SJSA1 (cell line): ENCODE measurements around the gene TMEM187. TPM values are rescaled to one million over a fixed set of nuclear protein-coding genes. Genes with fewer than 3 reads are reported as not detected.

Experiments used
- DNase-seq, 2 experiments: peaks; one replicate each; pipeline ENCODE4 v3.0.0-alpha.2; 2015 to 2020; ENCODE audit warnings: low spot score in 2 of 2, low read depth in 1 of 2
- H3K27ac ChIP-seq: fragments of 250-450 bp; sonication (Bioruptor Pico); 2 replicates; pipeline ENCODE4 v1.5.1; 2020; ENCODE audit warnings: mild to moderate bottlenecking, moderate library complexity
- H3K27me3 ChIP-seq: fragments of 250-450 bp; sonication (Bioruptor Pico); replicated peaks from 2 replicates; pipeline ENCODE4 v1.5.1; 2020; ENCODE audit warnings: mild to moderate bottlenecking, moderate library complexity
- H3K36me3 ChIP-seq: fragments of 250-450 bp; sonication (Bioruptor Pico); 2 replicates; pipeline ENCODE4 v1.5.1; 2020; ENCODE audit warnings: mild to moderate bottlenecking
- H3K4me1 ChIP-seq: fragments of 250-450 bp; sonication (Bioruptor Pico); replicated peaks from 2 replicates; pipeline ENCODE4 v1.6.1; 2021; ENCODE audit warnings: mild to moderate bottlenecking
- H3K4me3 ChIP-seq: fragments of 250-450 bp; sonication (Bioruptor Pico); 2 replicates; pipeline ENCODE4 v1.5.1; 2020; ENCODE audit warnings: mild to moderate bottlenecking
- H3K9me3 ChIP-seq: fragments of 250-450 bp; sonication (Bioruptor Pico); replicated peaks from 2 replicates; pipeline ENCODE4 v1.5.1; 2020; ENCODE audit warnings: mild to moderate bottlenecking
- total RNA-seq: library from RNA; depleted of rRNA; stranded (reverse); fragments of >200 nt; shearing (Covaris generic); gene quantifications from 2 replicates; pipeline ENCODE4 v1.2.3, GENCODE V29; 2014

TMEM187 gene
- total RNA-seq, 1 experiment from 2014 or later: 1.1 TPM

- DNase-seq: no peak
- H3K27ac ChIP-seq: no peak overlapping the region
- no peak overlapping the region for H3K4me3 ChIP-seq
- H3K36me3 ChIP-seq: peaks cover 59% of the 10 kb centered on the region
- H3K27me3 ChIP-seq: no peaks in the 10 kb centered on the region
- no peaks in the 10 kb centered on the region for H3K9me3 ChIP-seq
- peaks cover 12% of the 10 kb centered on the region for H3K4me1 ChIP-seq
Measured at GRCh38 chrX:153967536-153968224, 4.9 kb upstream of the TMEM187 start.

- Histone ChIP-seq H3K36me3 (peaks cover 53% of the 10 kb centered on the region), H3K9me3 (no peaks in the 10 kb centered on the region), H3K27me3 (no peaks in the 10 kb centered on the region), H3K4me3 (no peak overlapping the region), H3K4me1 (peaks cover 15% of the 10 kb centered on the region), H3K27ac (no peak overlapping the region)
- DNase-seq: no peak
Measured at GRCh38 chrX:153968255-153968654, 4.3 kb upstream of the TMEM187 start.

- no peak for DNase-seq
- Histone ChIP-seq H3K27ac (no peak overlapping the region), H3K4me3 (peak overlapping the region; percentile 86), H3K9me3 (no peaks in the 10 kb centered on the region), H3K27me3 (no peaks in the 10 kb centered on the region), H3K4me1 (peaks cover 20% of the 10 kb centered on the region), H3K36me3 (peaks cover 48% of the 10 kb centered on the region)
Measured at GRCh38 chrX:153968754-153969124, 3.8 kb upstream of the TMEM187 start.

- no peaks in the 10 kb centered on the region for H3K9me3 ChIP-seq
- no peak for DNase-seq
- peaks cover 21% of the 10 kb centered on the region for H3K4me1 ChIP-seq
- peaks cover 44% of the 10 kb centered on the region for H3K36me3 ChIP-seq
- peak overlapping the region; percentile 86 for H3K4me3 ChIP-seq
- H3K27me3 ChIP-seq: no peaks in the 10 kb centered on the region
- H3K27ac ChIP-seq: no peak overlapping the region
Measured at GRCh38 chrX:153969125-153969903, 3.2 kb upstream of the TMEM187 start.

- no peaks in the 10 kb centered on the region for H3K27me3 ChIP-seq
- H3K36me3 ChIP-seq: peaks cover 44% of the 10 kb centered on the region
- H3K27ac ChIP-seq: no peak overlapping the region
- peaks cover 21% of the 10 kb centered on the region for H3K4me1 ChIP-seq
- no peaks in the 10 kb centered on the region for H3K9me3 ChIP-seq
- peak overlapping the region; percentile 86 for H3K4me3 ChIP-seq
- DNase-seq: peak in 1 of 2 experiments; percentile 41
Measured at GRCh38 chrX:153969904-153970356, 2.6 kb upstream of the TMEM187 start.

- DNase-seq: peak; percentile 72 to 81
- no peaks in the 10 kb centered on the region for H3K27me3 ChIP-seq
- peak overlapping the region; percentile 100 for H3K27ac ChIP-seq
- H3K4me3 ChIP-seq: peak overlapping the region; percentile 86
- no peaks in the 10 kb centered on the region for H3K9me3 ChIP-seq
- peaks cover 44% of the 10 kb centered on the region for H3K36me3 ChIP-seq
- H3K4me1 ChIP-seq: peaks cover 21% of the 10 kb centered on the region
Measured at GRCh38 chrX:153970357-153971123, 2.0 kb upstream of the TMEM187 start.

- H3K27me3 ChIP-seq: no peaks in the 10 kb centered on the region
- peaks cover 21% of the 10 kb centered on the region for H3K4me1 ChIP-seq
- H3K4me3 ChIP-seq: peak overlapping the region; percentile 86
- no peaks in the 10 kb centered on the region for H3K9me3 ChIP-seq
- peaks cover 44% of the 10 kb centered on the region for H3K36me3 ChIP-seq
- DNase-seq: peak; percentile 86 to 90
- H3K27ac ChIP-seq: peak overlapping the region; percentile 100
Measured at GRCh38 chrX:153971124-153971449, 1.5 kb upstream of the TMEM187 start.

GRCh38 chrX:153971450-153972367 lies 845 bp upstream of the TMEM187 start, which contains the start of gene HCFC1:
Gene HCFC1 (minus strand): TSS chrX:153971818. CDS start chrX:153970840, 978 bp downstream.
- peak within 1 kb of the TSS; percentile 100 for H3K27ac ChIP-seq
- H3K4me1 ChIP-seq: peaks cover 21% of the 10 kb centered on the region
- DNase-seq: peak; percentile 91 to 95
- peak within 1 kb of the TSS; percentile 86 for H3K4me3 ChIP-seq
- peaks cover 43% of the 10 kb centered on the region for H3K36me3 ChIP-seq
- no peaks in the 10 kb centered on the region for H3K27me3 ChIP-seq
- no peaks in the 10 kb centered on the region for H3K9me3 ChIP-seq

- DNase-seq: no peak
- H3K27ac ChIP-seq: peak overlapping the region; percentile 100
- H3K4me1 ChIP-seq: peaks cover 20% of the 10 kb centered on the region
- H3K27me3 ChIP-seq: no peaks in the 10 kb centered on the region
- H3K36me3 ChIP-seq: peaks cover 27% of the 10 kb centered on the region
- peak overlapping the region; percentile 86 for H3K4me3 ChIP-seq
- no peaks in the 10 kb centered on the region for H3K9me3 ChIP-seq
Measured at GRCh38 chrX:153973127-153974002, 811 bp downstream of the TMEM187 start.

- no peaks in the 10 kb centered on the region for H3K27me3 ChIP-seq
- H3K36me3 ChIP-seq: peaks cover 19% of the 10 kb centered on the region
- no peaks in the 10 kb centered on the region for H3K9me3 ChIP-seq
- H3K4me3 ChIP-seq: no peak overlapping the region
- no peak for DNase-seq
- peaks cover 12% of the 10 kb centered on the region for H3K4me1 ChIP-seq
- no peak overlapping the region for H3K27ac ChIP-seq
Measured at GRCh38 chrX:153974003-153974725, 1.6 kb downstream of the TMEM187 start.

- H3K27ac ChIP-seq: no peak overlapping the region
- no peaks in the 10 kb centered on the region for H3K9me3 ChIP-seq
- DNase-seq: no peak
- no peak overlapping the region for H3K4me3 ChIP-seq
- peaks cover 9% of the 10 kb centered on the region for H3K4me1 ChIP-seq
- H3K27me3 ChIP-seq: no peaks in the 10 kb centered on the region
- H3K36me3 ChIP-seq: peaks cover 12% of the 10 kb centered on the region
Measured at GRCh38 chrX:153974726-153975286, 2.3 kb downstream of the TMEM187 start.
